Measurements from ENCODE around the gene PLCB4. TPM values are rescaled to one million over a fixed set of nuclear protein-coding genes. Genes with fewer than 3 reads are reported as not detected.
"Not testable (repeated sequence)": the region's sequence is repeated elsewhere in the genome, so short reads cannot be mapped to it uniquely, and the experiment has no call there.

Gene PLCB4
- total and polyA plus RNA-seq, 4 donors, result 17.1 to 32.5 (median 21.2) TPM

DNA sequence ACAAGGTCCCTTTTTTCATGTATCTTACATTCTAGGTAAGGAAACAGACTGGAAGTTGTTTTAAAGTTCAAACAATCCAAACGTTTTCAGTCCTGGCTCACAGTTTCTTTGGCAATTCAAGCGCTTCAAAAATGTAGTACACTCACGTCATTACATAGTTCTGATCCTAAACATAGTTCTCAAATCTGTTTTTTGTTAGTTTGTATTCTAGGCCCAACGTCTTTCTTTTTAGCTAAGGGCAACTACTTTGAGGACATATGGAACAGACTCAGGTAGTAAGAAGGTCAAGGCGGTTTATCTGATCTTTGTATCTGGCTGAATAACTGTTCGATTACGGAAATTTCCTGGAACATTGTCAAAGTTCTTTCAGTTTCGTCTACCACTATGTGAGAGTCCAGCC is 36.9 kb upstream of the PLCB4 start:
- no peaks in the 10 kb centered on the region for H3K27me3 ChIP-seq (ENCODE audit: control insufficient read depth, insufficient read depth, low read length)
- no peak for DNase-seq (ENCODE audit: low read depth in 4 of 6, low spot score in 6 of 6)
- WGBS (ENCODE audit: insufficient coverage), result 88% methylated on average over 5 of the region's 8 CpGs
- peaks cover 1% of the 10 kb centered on the region for H3K9me3 ChIP-seq (ENCODE audit: control insufficient read depth, insufficient read depth, low read length)
- no peak overlapping the region for H3K4me3 ChIP-seq (ENCODE audit: low read depth, low read length)
- H3K4me1 ChIP-seq (ENCODE audit: control insufficient read depth, insufficient read depth, low read length), result no peaks in the 10 kb centered on the region
- no peak overlapping the region for H3K27ac ChIP-seq (ENCODE audit: low read depth, low read length)
- H3K36me3 ChIP-seq (ENCODE audit: control insufficient read depth, insufficient read depth, low read length), result no peaks in the 10 kb centered on the region

DNA sequence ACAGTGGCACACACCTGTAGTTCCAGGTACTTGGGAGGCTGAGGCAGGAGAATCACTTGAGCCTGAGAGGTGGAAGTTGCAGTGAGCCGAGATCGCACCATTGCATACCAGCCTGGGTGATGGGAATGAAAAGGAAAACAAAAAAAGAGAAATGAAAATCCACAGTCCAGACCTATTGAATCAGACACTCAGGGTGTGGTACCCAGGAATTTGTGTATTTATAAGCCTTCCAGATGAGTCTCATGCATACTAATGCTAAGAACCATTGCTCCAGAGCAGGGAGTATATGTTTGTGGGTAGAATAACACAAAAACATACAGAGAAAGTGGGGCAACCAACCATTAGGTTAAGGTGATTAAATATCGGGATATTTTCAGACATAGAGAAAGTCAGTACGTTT is 36.1 kb upstream of the PLCB4 start:
- no peaks in the 10 kb centered on the region for H3K4me1 ChIP-seq (ENCODE audit: control insufficient read depth, insufficient read depth, low read length)
- WGBS (ENCODE audit: insufficient coverage), result no CpG with 5 or more reads among the region's 4 CpGs
- H3K27ac ChIP-seq (ENCODE audit: low read depth, low read length), result no peak overlapping the region

DNA sequence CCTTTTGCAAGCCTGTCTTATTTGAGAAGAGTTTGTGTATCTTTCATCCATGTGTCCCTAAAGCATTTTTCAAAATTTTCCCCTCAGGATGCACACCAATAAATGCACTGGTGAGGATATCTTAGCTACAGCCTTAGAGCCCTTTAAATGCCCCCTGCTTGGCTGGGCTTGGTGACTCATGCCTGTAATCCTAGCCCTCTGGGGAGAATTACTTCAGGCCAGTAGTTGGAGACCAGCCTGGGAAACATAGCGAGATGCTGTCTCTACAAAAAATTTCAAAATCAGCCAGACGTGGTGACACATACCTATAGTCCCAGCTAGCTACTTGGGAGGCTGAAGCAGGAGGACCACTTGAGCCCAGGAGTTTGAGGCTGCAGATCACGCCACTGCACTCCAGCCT is 33.8 kb upstream of the PLCB4 start:
- H3K27ac ChIP-seq (ENCODE audit: low read depth, low read length), result no peak overlapping the region
- peaks cover 1% of the 10 kb centered on the region for H3K9me3 ChIP-seq (ENCODE audit: control insufficient read depth, insufficient read depth, low read length)
- 79% methylated on average over 2 of the region's 3 CpGs for WGBS (ENCODE audit: insufficient coverage)
- no peak overlapping the region for H3K4me3 ChIP-seq (ENCODE audit: low read depth, low read length)
- no peaks in the 10 kb centered on the region for H3K36me3 ChIP-seq (ENCODE audit: control insufficient read depth, insufficient read depth, low read length)
- no peak for DNase-seq (ENCODE audit: low read depth in 4 of 6, low spot score in 6 of 6)
- H3K4me1 ChIP-seq (ENCODE audit: control insufficient read depth, insufficient read depth, low read length), result no peaks in the 10 kb centered on the region
- H3K27me3 ChIP-seq (ENCODE audit: control insufficient read depth, insufficient read depth, low read length), result no peaks in the 10 kb centered on the region

More for the DNA sequence above, 36.1 kb upstream of the PLCB4 start:
- no peaks in the 10 kb centered on the region for H3K36me3 ChIP-seq (ENCODE audit: control insufficient read depth, insufficient read depth, low read length)
- DNase-seq (ENCODE audit: low read depth in 4 of 6, low spot score in 6 of 6), result no peak
- peaks cover 1% of the 10 kb centered on the region for H3K9me3 ChIP-seq (ENCODE audit: control insufficient read depth, insufficient read depth, low read length)
- H3K4me3 ChIP-seq (ENCODE audit: low read depth, low read length), result no peak overlapping the region
- no peaks in the 10 kb centered on the region for H3K27me3 ChIP-seq (ENCODE audit: control insufficient read depth, insufficient read depth, low read length)

DNA sequence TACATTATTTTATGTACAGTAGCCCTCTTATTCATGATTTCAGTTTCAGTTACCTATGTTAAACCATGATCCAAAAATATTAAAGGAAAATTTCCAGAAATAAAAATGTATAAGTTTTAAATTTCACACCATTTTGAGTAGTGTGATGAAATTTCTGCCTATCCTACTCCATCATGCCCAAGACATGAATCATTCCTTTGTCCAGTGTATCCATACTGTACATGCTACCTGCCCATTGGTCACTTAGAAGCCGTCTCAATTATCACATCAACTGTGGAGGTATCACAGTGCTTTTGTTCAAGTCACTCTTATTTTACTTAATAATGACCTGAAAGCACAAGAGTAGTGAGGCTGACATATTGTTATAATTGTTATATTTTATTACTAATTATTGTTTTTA is 32.3 kb upstream of the PLCB4 start:
- Histone ChIP-seq H3K4me3 (ENCODE audit: low read depth, low read length) (no peak overlapping the region), H3K4me1 (ENCODE audit: control insufficient read depth, insufficient read depth, low read length) (no peaks in the 10 kb centered on the region), H3K27ac (ENCODE audit: low read depth, low read length) (no peak overlapping the region), H3K9me3 (ENCODE audit: control insufficient read depth, insufficient read depth, low read length) (no peaks in the 10 kb centered on the region), H3K36me3 (ENCODE audit: control insufficient read depth, insufficient read depth, low read length) (no peaks in the 10 kb centered on the region), H3K27me3 (ENCODE audit: control insufficient read depth, insufficient read depth, low read length) (no peaks in the 10 kb centered on the region)
- DNase-seq (ENCODE audit: low read depth in 4 of 6, low spot score in 6 of 6), result no peak
- no CpG with 5 or more reads among the region's 1 CpG for WGBS (ENCODE audit: insufficient coverage)

DNA sequence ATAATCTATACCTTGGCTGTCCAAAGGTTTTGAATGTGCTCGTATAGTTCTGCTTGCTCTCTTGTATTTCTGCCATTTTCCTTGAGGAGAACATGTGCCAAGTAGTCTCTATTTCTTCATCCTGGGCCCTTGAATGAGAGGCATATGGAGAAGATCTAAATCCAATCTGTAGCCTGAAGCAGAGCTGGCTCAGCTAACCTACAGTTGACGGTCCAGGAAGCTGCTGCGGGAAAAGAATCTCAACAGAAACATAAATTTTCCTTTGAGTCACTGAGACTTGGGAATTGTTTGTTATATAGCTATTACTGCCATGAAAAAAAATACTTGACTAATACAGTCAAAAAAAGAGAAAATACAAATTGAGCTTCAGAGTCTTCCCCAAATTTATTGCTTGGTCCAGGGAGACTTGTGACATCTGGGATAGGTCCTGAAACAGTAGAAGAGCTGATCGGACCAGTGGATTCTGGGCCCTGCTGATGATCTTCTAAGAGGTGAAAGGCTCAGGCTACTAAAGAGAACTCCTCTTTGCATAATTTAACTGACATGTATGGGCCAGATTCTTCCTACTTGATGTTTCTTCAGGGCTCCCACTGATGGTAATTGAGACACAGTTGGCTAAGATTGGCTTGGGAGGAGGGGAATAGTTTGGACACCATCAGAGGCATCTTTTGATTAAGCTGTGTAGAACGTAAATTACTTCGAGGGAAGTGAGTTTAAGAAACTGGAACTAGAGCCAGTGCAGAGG is 29.9 kb upstream of the PLCB4 start:
- Histone ChIP-seq H3K4me3 (ENCODE audit: low read depth, low read length) (no peak overlapping the region), H3K27ac (ENCODE audit: low read depth, low read length) (no peak overlapping the region), H3K27me3 (ENCODE audit: control insufficient read depth, insufficient read depth, low read length) (no peaks in the 10 kb centered on the region), H3K36me3 (ENCODE audit: control insufficient read depth, insufficient read depth, low read length) (no peaks in the 10 kb centered on the region), H3K9me3 (ENCODE audit: control insufficient read depth, insufficient read depth, low read length) (no peaks in the 10 kb centered on the region), H3K4me1 (ENCODE audit: control insufficient read depth, insufficient read depth, low read length) (no peaks in the 10 kb centered on the region)
- WGBS (ENCODE audit: insufficient coverage), result 71% methylated on average over 4 of the region's 6 CpGs
- DNase-seq (ENCODE audit: low read depth in 4 of 6, low spot score in 6 of 6), result peak in 1 of 6 donors; percentile 55

DNA sequence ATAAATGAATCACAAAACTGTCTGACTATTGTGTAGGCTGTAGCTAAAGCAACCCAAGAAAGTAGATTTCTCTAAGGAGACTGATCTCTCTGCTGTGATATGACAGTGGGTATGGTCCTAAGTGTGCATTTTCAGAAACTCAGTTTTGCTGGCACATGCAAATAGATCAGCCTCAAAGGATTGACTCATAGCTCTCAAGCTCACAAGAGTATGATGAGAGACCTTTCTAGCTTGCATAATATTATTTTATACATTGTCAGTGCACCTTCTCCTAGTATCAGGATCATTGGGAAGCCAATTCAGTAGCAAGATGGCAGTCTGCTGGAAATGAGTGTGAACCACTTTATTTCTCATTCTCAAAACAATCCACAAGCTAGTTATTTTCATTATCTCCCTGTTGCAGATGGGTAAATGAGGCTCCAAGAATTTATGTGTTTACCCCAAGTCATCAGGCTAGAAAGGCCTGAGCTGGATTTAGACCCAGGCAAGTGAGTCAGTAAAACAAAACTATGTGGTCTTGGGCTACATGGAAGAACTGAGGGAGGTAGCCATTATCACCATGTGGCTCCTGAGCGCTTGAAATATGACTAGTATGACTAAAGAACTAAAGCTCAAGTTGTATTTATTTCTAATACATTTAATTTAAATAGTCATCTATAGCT is 27.9 kb upstream of the PLCB4 start:
- Histone ChIP-seq H3K9me3 (ENCODE audit: control insufficient read depth, insufficient read depth, low read length) (no peaks in the 10 kb centered on the region), H3K4me1 (ENCODE audit: control insufficient read depth, insufficient read depth, low read length) (no peaks in the 10 kb centered on the region), H3K36me3 (ENCODE audit: control insufficient read depth, insufficient read depth, low read length) (no peaks in the 10 kb centered on the region), H3K27ac (ENCODE audit: low read depth, low read length) (no peak overlapping the region), H3K27me3 (ENCODE audit: control insufficient read depth, insufficient read depth, low read length) (no peaks in the 10 kb centered on the region), H3K4me3 (ENCODE audit: low read depth, low read length) (no peak overlapping the region)
- WGBS (ENCODE audit: insufficient coverage), result no CpG with 5 or more reads among the region's 1 CpG
- DNase-seq (ENCODE audit: low read depth in 4 of 6, low spot score in 6 of 6), result no peak

DNA sequence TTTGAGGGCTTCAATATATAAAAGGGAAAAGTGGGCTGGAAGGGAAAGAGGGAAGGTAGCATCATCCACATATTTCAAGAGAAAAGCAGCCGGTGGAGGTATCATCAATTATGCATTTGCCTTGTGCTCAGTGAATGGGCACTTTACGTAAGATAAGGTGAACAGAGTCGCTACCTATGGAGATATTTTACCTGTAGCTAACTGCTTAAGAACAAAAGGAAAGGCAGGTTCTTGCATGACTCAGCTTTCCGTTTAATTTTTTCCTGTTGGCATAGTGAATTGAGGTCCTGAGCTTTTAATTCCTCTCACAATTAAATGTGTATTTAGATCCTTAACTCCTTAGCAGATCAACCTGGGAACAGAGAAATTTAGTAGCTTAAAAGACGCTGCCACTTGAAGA is 25.5 kb upstream of the PLCB4 start:
- WGBS (ENCODE audit: insufficient coverage), result 100% methylated on average over 1 of the region's 5 CpGs
- Histone ChIP-seq H3K27me3 (ENCODE audit: control insufficient read depth, insufficient read depth, low read length) (no peaks in the 10 kb centered on the region), H3K9me3 (ENCODE audit: control insufficient read depth, insufficient read depth, low read length) (no peaks in the 10 kb centered on the region), H3K4me1 (ENCODE audit: control insufficient read depth, insufficient read depth, low read length) (no peaks in the 10 kb centered on the region), H3K36me3 (ENCODE audit: control insufficient read depth, insufficient read depth, low read length) (no peaks in the 10 kb centered on the region), H3K4me3 (ENCODE audit: low read depth, low read length) (no peak overlapping the region), H3K27ac (ENCODE audit: low read depth, low read length) (no peak overlapping the region)
- DNase-seq (ENCODE audit: low read depth in 4 of 6, low spot score in 6 of 6), result no peak

DNA sequence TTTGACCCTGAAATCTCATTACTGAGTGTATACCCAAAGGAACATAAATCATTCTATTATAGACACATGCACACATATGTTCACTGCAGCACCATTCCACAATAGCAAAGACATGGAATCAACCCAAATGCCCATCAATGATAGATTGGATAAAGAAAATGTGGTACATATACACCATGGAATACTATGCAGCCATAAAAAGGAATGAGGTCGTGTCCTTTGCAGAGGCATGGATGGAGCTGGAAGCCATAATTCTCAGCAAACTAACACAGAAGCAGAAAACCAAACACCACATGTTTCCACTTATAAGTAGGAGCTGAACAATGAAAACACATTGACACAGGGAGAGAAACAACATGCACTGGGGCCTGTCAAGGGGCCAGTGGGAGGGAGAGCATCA is 21.0 kb upstream of the PLCB4 start:
- DNase-seq (ENCODE audit: low read depth in 4 of 6, low spot score in 6 of 6); H3K27me3 ChIP-seq (ENCODE audit: control insufficient read depth, insufficient read depth, low read length); H3K4me1 ChIP-seq (ENCODE audit: control insufficient read depth, insufficient read depth, low read length); H3K4me3 ChIP-seq (ENCODE audit: low read depth, low read length); H3K36me3 ChIP-seq (ENCODE audit: control insufficient read depth, insufficient read depth, low read length); H3K27ac ChIP-seq (ENCODE audit: low read depth, low read length); H3K9me3 ChIP-seq (ENCODE audit: control insufficient read depth, insufficient read depth, low read length): not testable (repeated sequence)
- WGBS (ENCODE audit: insufficient coverage), result no CpG with 5 or more reads among the region's 1 CpG

DNA sequence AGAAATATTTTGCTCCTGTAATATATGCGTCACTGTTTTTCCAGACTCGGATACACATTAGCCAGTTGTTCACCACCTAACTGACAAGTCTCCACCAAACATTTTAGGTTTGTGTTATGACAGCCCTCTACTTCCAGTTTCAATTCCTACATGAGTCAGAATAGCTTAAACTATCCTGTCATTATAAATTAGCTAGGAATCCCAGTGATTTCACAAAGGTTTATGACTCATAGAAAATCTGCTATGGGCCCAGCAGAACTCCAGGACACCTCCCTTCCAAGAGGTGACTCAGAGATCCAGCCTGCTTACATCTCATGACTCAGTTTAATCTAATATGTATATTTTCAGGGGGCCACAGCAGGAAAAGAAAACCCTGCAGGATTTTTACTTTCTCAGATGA is 17.4 kb upstream of the PLCB4 start:
- no peaks in the 10 kb centered on the region for H3K9me3 ChIP-seq (ENCODE audit: control insufficient read depth, insufficient read depth, low read length)
- no peaks in the 10 kb centered on the region for H3K27me3 ChIP-seq (ENCODE audit: control insufficient read depth, insufficient read depth, low read length)
- no peak for DNase-seq (ENCODE audit: low read depth in 4 of 6, low spot score in 6 of 6)
- no peak overlapping the region for H3K4me3 ChIP-seq (ENCODE audit: low read depth, low read length)
- no peaks in the 10 kb centered on the region for H3K4me1 ChIP-seq (ENCODE audit: control insufficient read depth, insufficient read depth, low read length)
- H3K27ac ChIP-seq (ENCODE audit: low read depth, low read length), result no peak overlapping the region
- WGBS (ENCODE audit: insufficient coverage), result 100% methylated on average over 2 of the region's 2 CpGs
- H3K36me3 ChIP-seq (ENCODE audit: control insufficient read depth, insufficient read depth, low read length), result no peaks in the 10 kb centered on the region

DNA sequence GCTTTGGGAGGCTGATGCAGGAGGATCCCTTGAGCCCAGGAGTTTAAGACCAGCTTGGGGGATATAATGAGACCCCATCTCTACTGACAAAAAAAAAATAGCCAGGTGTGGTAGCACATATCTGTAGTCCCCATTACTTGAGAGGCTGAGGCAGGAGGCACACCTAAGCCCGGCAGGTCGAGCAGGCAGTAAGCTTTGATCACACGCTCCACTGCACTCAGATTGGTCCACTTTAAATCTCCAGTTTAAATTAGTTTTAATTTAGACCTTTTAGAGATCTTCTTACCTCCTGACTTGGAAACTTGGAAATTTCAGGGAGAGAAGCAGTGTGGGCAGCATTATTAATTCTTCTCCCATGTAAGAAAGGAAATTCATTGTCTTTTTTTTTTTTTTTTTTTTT is 16.8 kb upstream of the PLCB4 start:
- WGBS (ENCODE audit: insufficient coverage), result no CpG with 5 or more reads among the region's 3 CpGs
- DNase-seq (ENCODE audit: low read depth in 4 of 6, low spot score in 6 of 6), result no peak
- Histone ChIP-seq H3K36me3 (ENCODE audit: control insufficient read depth, insufficient read depth, low read length) (no peaks in the 10 kb centered on the region), H3K27me3 (ENCODE audit: control insufficient read depth, insufficient read depth, low read length) (no peaks in the 10 kb centered on the region), H3K27ac (ENCODE audit: low read depth, low read length) (no peak overlapping the region), H3K9me3 (ENCODE audit: control insufficient read depth, insufficient read depth, low read length) (no peaks in the 10 kb centered on the region), H3K4me3 (ENCODE audit: low read depth, low read length) (no peak overlapping the region), H3K4me1 (ENCODE audit: control insufficient read depth, insufficient read depth, low read length) (no peaks in the 10 kb centered on the region)

All from spinal cord (tissue), 10 donors.